GM19455 (cell line): Measurements from ENCODE around the gene SPRED3.
"Not testable (repeated sequence)": the region's sequence is repeated elsewhere in the genome, so short reads cannot be mapped to it uniquely, and the experiment has no call there.

Source experiments
- ATAC-seq: cut with Tn5 transposase; IDR thresholded peaks from one replicate; pipeline ENCODE4 v1.9.1; 2021; ENCODE audit not compliant: unreplicated experiment

SPRED3 gene, protein sequence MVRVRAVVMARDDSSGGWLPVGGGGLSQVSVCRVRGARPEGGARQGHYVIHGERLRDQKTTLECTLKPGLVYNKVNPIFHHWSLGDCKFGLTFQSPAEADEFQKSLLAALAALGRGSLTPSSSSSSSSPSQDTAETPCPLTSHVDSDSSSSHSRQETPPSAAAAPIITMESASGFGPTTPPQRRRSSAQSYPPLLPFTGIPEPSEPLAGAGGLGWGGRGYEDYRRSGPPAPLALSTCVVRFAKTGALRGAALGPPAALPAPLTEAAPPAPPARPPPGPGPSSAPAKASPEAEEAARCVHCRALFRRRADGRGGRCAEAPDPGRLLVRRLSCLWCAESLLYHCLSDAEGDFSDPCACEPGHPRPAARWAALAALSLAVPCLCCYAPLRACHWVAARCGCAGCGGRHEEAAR

GRCh38 chr19:38388349-38389100 lies at the start of gene SPRED3:
SPRED3 (plus strand) TSS chr19:38388697; CDS start chr19:38390303, 1,606 bp downstream.
- no peak for ATAC-seq

GRCh38 chr19:38339011-38339410 lies 49.5 kb upstream of the SPRED3 start:
- ATAC-seq: not testable (repeated sequence)

DNA sequence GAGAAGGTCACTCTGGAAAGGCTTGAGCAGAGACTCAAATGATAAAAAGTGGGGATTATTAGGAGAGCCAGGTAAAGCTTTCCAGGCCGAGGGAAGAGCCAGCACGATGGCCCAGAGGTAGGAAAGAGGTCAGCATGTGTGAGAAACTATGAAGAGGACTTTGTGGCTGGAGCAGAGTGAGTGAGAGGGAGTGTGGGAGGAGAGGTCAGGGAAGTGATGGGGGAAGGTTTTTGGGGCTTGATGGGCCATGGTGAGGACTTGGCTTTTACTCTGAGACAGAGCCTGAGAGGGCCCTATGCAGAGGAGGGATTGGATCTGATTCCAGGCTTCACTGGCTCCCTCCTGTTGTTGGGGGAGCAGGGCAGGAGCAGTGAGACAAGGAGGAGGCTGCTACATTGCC lies 47.6 kb upstream of the SPRED3 start:
- ATAC-seq: no peak

GRCh38 chr19:38346837-38347236 lies 41.7 kb upstream of the SPRED3 start:
- ATAC-seq: no peak

DNA sequence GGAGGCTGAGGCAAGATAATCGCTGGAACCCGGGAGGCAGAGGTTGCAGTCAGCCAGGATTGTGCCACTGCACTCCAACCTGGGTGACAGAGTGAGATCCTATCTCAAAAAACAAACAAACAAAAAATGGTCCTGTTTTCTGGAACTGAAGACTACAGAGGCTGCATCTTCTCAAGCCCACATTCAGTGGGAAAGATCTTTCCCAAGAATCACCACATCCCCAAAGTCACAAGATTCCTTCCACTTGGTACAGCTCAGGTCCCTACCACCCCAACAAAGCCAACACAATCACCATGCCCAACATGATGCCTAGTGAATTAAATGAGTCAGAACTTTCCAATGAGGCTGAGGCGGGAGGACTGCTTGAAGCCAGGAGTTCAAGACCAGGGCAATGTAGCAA lies 37.6 kb upstream of the SPRED3 start:
- no peak for ATAC-seq

DNA sequence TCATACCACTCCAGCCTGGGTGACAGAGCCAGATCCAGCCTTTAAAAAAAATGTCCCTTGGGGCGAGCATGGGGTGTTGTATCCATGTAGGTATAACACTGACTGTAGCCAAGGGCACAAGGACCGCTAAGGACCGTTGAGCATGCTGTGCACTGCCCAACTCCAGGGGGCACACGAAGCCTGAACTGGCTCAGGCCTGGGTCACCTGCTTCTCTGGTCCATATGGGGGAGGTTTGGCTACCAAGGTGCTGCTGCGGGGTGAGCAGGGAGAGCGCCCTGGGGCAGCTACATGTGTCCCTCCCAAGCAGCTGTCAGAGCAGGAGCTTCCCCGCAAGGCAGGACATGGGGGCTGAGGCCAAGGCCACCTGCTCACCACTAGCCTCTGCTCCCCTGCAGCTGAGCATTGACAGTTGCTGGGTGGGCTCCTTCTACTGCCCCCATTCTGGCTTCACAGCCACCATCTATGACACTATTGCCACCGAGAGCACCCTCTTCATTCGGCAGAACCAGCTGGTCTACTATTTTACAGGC lies 36.6 kb upstream of the SPRED3 start:
- ATAC-seq: no peak

- no peak for ATAC-seq
These were observed 35.9 kb upstream of the SPRED3 start for GRCh38 chr19:38352611-38353010.

- ATAC-seq: no peak
These were observed 32.5 kb upstream of the SPRED3 start for GRCh38 chr19:38355728-38356725.

DNA sequence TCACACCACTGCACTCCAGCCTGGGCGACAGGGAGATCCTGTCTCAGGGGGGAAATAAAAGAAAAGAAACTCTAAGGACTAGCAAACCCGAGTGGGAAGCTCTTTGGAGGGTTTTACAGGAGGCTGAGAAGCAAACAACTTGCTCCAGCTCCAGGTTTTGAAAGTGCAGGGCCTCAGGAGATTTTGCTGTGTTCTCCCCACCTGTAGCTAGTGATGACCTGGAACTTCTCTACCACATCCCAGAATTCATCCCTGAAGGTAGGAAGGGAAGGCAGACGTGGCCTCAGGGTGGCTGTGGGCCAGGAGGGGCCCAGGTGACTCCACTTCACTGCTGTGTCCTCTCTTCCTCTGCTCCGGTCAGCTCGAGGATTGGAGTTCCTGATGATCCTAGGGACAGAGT lies 30.4 kb upstream of the SPRED3 start:
- ATAC-seq: no peak

GRCh38 chr19:38359242-38360021 lies 29.1 kb upstream of the SPRED3 start:
- no peak for ATAC-seq

GRCh38 chr19:38360351-38360750 lies 28.1 kb upstream of the SPRED3 start:
- ATAC-seq: no peak

DNA sequence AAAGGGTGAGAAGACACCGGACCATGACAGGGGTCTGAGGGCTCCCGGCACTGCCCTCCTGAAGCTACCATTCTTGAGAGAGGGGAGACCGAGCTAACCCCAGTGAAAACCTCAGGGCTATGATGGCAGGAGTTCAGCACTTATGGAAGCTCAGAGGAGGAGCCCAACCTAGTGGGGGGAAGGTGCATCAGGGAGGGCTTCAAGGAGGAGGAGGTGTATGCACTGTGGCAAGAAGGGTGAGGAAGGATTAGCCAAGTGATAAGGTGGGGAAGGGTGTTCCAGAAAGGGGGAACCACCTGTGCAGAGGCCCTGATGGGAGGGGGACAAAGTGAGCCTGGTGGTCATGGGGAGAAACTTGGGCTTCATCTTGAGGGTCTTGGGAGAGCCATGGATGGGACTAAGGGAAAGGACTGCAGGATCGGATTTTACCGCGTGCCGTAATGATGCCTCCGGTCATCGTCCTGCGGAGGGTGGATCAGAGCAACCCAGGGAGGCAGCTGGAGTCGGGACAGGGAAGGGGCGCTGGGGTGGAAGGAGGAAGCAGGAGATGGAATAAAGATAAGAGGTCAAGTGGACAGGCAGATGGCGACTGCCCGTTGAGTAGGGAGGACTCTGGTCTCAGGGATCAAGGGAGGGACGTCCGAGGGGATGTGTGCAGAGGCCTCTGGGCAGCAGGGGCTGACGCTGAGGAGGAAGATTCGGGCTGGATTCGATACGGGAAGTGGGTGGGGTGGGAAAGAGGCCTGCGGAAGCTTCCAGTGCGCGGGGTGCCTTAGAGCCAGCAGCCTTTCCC lies 27.5 kb upstream of the SPRED3 start:
- ATAC-seq: no peak

GRCh38 chr19:38361633-38362075 lies 26.8 kb upstream of the SPRED3 start:
- no peak for ATAC-seq

DNA sequence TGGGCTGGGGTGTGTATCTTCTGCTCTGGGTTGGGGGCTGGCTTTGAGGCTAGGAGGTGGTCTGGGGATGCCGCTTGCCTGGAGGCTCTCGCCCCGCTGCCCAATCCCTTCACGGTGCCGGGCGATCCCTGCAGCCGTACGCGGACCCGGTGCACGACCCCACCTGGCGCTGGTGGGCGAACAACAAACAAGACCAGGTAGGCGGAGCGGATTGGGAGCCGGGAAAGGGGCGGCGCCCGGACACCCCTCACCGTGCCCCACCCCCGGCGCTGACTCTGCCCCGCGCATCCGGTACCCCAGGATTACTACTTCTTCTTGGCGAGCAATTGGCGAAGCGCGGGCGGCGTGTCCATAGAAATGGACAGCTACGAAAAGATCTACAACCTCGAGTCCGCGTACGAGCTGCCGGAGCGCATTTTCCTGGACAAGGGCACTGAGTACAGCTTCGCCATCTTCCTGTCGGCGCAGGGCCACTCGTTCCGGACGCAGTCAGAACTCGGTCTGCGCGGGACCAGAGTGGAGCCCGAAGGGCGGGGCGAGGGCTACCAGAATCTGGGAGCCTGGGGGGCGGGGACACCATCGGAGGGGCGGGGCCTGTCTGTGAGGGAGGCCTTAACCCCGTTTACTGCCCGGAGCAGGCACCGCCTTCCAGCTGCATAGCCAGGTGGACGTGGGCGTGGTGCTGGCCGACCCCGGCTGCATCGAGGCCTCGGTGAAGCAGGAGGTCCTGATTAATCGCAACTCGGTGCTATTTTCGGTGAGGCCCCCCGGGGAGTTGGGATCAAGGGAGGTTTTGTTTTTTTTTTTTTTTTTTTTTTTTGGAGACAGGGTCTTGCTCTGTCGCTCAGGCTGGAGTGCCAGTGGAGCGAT lies 26.2 kb upstream of the SPRED3 start:
- no peak for ATAC-seq

DNA sequence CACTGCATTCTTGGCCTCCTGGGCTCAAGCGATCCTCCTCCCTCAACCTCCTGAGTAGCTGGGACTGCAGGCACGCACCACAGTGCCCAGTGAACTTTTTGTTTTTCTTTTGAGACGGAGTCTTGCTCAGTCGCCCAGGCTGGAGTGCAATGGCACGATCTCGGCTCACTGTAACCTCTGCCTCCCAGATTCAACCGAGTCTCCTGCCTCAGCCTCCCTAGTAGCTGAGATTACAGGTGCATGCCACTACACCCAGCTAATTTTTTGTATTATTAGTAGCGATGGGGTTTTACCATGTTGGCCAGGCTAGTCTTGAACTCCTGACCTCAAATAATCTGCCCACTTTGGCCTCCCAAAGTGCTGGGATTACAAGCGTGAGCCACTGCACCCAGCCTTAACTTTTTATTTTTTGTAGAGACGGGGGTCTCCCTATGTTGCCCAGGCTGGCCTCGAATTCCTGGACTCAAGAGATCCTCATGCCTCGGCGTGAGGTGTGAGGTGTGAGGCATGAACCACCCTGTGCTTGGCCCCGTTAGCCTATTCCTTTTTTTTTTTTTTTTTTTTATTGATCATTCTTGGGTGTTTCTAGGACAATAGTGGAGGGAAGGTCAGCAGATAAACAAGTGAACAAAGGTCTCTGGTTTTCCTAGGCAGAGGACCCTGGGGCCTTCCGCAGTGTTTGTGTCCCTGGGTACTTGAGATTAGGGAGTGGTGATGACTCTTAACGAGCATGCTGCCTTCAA lies 25.4 kb upstream of the SPRED3 start:
- not testable (repeated sequence) for ATAC-seq

DNA sequence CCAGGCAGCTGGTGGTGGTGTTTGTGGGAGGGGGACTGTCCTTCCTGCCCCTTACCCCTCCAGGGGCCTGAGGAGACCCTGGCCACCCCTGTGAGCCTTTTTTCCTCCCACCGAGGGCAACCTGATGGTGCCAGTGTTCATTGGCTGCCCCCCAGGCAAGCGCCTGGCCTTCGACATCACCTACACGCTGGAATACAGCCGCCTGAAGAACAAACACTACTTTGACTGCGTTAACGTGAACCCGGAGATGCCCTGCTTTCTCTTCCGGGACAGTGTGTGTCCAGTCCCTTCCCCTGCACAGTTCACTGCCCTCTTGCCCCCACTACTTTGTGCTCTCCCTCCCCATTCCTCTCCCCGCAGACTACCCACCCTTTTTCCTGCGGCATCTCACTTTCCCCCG lies 21.5 kb upstream of the SPRED3 start:
- no peak for ATAC-seq

DNA sequence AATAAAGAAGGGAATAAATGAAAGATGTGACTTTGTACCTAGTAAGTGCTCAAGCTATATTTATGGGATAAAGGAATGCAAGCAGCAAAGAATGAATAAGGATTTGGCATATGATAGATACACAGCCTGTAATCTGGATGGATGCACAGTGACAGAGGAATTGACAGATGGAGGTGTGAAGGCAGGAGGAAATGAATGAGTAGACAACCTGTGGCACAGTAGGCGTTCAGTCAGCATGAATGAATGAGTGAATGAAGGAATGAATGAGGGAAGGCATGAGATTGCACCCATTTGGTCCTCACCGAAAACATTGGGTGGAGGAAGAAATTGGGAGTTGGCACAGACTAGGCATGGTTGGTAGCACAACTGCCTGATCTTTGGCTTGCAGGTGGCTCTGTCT lies 18.9 kb upstream of the SPRED3 start:
- no peak for ATAC-seq

DNA sequence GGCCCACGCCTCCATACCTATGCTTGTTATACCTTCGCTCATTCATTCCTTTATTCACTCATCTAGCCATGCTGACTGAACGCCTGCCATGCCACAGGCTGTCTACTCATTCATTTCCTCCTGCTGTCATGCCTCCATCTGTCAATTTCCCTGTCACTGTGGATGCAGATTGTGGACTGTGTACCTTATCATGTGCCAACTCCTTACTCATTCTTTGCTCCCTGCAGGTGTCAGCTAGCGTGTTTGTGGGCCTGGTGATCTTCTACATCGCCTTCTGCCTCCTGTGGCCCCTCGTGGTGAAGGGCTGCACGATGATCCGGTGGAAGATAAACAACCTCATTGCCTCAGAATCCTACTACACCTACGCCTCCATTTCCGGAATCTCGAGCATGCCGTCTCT lies 18.2 kb upstream of the SPRED3 start:
- no peak for ATAC-seq
